ENCODE measurements around the gene CAPS. TPM values are rescaled to one million over a fixed set of nuclear protein-coding genes. Genes with fewer than 3 reads are reported as not detected.

CAPS gene
- polyA plus RNA-seq, 1 donor (not counting 4 experiments of a cell fraction or from before 2014, with no cell fraction given) = 2.7 TPM

GRCh38 chr19:5957170-5957569 lies 43.1 kb downstream of the CAPS start:
- peaks cover 15% of the 10 kb centered on the region for H4K20me1 ChIP-seq (ENCODE audit: control insufficient read depth, extremely low read depth, insufficient read depth, low read length)
- H3K4me1 ChIP-seq (ENCODE audit: control insufficient read depth, extremely low read depth, insufficient read depth, low read length) = peaks cover 3% of the 10 kb centered on the region
- dilution Hi-C loops (cut with MboI; ENCODE audit: extremely low pct_ligation_motif_present, low sequenced_read_pairs) = no loop called here

GRCh38 chr19:5958074-5958850 lies 44.2 kb downstream of the CAPS start:
- Histone ChIP-seq H3K4me2 (ENCODE audit: control insufficient read depth, extremely low read depth, insufficient read depth, low read depth, low read length) (no peak overlapping the region), H3K9ac (ENCODE audit: control insufficient read depth, extremely low read depth, insufficient read depth, low read length) (no peak overlapping the region), H2AFZ (ENCODE audit: control insufficient read depth, low read length) (no peak overlapping the region), H3K9me1 (ENCODE audit: control insufficient read depth, extremely low read depth, insufficient read depth, low read length) (no peaks in the 10 kb centered on the region), H3K4me1 (ENCODE audit: control insufficient read depth, extremely low read depth, insufficient read depth, low read length) (peaks cover 1% of the 10 kb centered on the region), H3K27me3 (ENCODE audit: control insufficient read depth, extremely low read depth, insufficient read depth, low read length) (no peaks in the 10 kb centered on the region), H3K36me3 (ENCODE audit: control insufficient read depth in 2 of 2, extremely low read depth in 1 of 2, insufficient read depth in 2 of 2, low read length in 2 of 2) (peaks cover 0 to 2% of the 10 kb centered on the region in 2 experiments), H3K79me2 (ENCODE audit: control insufficient read depth, insufficient read depth, low read length) (peaks cover 93% of the 10 kb centered on the region), H3K27ac (ENCODE audit: control insufficient read depth, insufficient read depth, low read length) (no peak overlapping the region), H4K20me1 (ENCODE audit: control insufficient read depth, extremely low read depth, insufficient read depth, low read length) (peaks cover 14% of the 10 kb centered on the region), H3K4me3 (ENCODE audit: control insufficient read depth in 2 of 3, extremely low read depth in 1 of 3, insufficient read depth in 2 of 3, low read depth in 1 of 3, low read length in 3 of 3) (no peak overlapping the region), H3K9me3 (ENCODE audit: control insufficient read depth, low read depth, low read length) (no peaks in the 10 kb centered on the region)
- TF ChIP-seq EZH2 (IDR thresholded peaks at IDR 0.05; ENCODE audit: low read length) (no peak), CTCF (optimal IDR thresholded peaks at IDR 0.05 in 1 of 3, IDR thresholded peaks at IDR 0.05 in 1 of 3, conservative IDR thresholded peaks at IDR 0.05 in 1 of 3; ENCODE audit: extremely low read depth in 1 of 3, insufficient read depth in 2 of 3, low read length in 3 of 3) (no peak)
- dilution Hi-C loops (cut with MboI; ENCODE audit: extremely low pct_ligation_motif_present, low sequenced_read_pairs) = no loop called here
- DNase-seq (ENCODE audit: low read depth, low spot score) (no peak), FAIRE-seq (no peak)

More at GRCh38 chr19:5957170-5957569, 43.1 kb downstream of the CAPS start:
- Histone ChIP-seq H3K9me1 (ENCODE audit: control insufficient read depth, extremely low read depth, insufficient read depth, low read length) (peaks cover 3% of the 10 kb centered on the region), H3K27me3 (ENCODE audit: control insufficient read depth, extremely low read depth, insufficient read depth, low read length) (no peaks in the 10 kb centered on the region), H2AFZ (ENCODE audit: control insufficient read depth, low read length) (no peak overlapping the region), H3K36me3 (ENCODE audit: control insufficient read depth in 2 of 2, extremely low read depth in 1 of 2, insufficient read depth in 2 of 2, low read length in 2 of 2) (peaks cover 0 to 2% of the 10 kb centered on the region in 2 experiments), H3K79me2 (ENCODE audit: control insufficient read depth, insufficient read depth, low read length) (peaks cover 93% of the 10 kb centered on the region), H3K4me2 (ENCODE audit: control insufficient read depth, extremely low read depth, insufficient read depth, low read depth, low read length) (no peak overlapping the region), H3K9me3 (ENCODE audit: control insufficient read depth, low read depth, low read length) (no peaks in the 10 kb centered on the region), H3K4me3 (ENCODE audit: control insufficient read depth in 2 of 3, extremely low read depth in 1 of 3, insufficient read depth in 2 of 3, low read depth in 1 of 3, low read length in 3 of 3) (no peak overlapping the region), H3K9ac (ENCODE audit: control insufficient read depth, extremely low read depth, insufficient read depth, low read length) (no peak overlapping the region), H3K27ac (ENCODE audit: control insufficient read depth, insufficient read depth, low read length) (no peak overlapping the region)
- no peak for FAIRE-seq
- DNase-seq (ENCODE audit: low read depth, low spot score) = no peak
- TF ChIP-seq CTCF (optimal IDR thresholded peaks at IDR 0.05 in 1 of 3, IDR thresholded peaks at IDR 0.05 in 1 of 3, conservative IDR thresholded peaks at IDR 0.05 in 1 of 3; ENCODE audit: extremely low read depth in 1 of 3, insufficient read depth in 2 of 3, low read length in 3 of 3) (no peak), EZH2 (IDR thresholded peaks at IDR 0.05; ENCODE audit: low read length) (no peak)

Data from keratinocyte (primary cell).